Prostate gland (tissue), 2 donors: ENCODE results near the gene MBOAT7. TPM values are rescaled to one million over a fixed set of nuclear protein-coding genes. Genes with fewer than 3 reads are reported as not detected.
A peak's percentile ranks its signal among the peaks of the same experiment; 100 is the strongest.

Source experiments
- DNase-seq: peaks from one replicate; pipeline ENCODE4 v3.0.0-alpha.2; 2019; ENCODE audit warnings: low spot score
- H3K27ac ChIP-seq, 2 donors: fragments of 200-600 bp; sonication (generic); 2 replicates each; pipeline ENCODE4 v1.5.1; 2017 to 2019
- H3K27me3 ChIP-seq: fragments of 200-600 bp; sonication (generic); replicated peaks from 2 replicates; pipeline ENCODE4 v1.5.1; 2019; ENCODE audit not compliant: insufficient read depth
- H3K36me3 ChIP-seq, 2 donors: fragments of 200-600 bp; sonication (generic); 1 replicate in 1 of 2; 2 replicates in 1 of 2; pipeline versions ENCODE4 v1.5.1 to v1.8.1; 2017 to 2019
- H3K4me1 ChIP-seq: fragments of 200-600 bp; sonication (generic); replicated peaks from 2 replicates; pipeline ENCODE4 v1.5.1; 2019
- H3K4me3 ChIP-seq, 2 donors: fragments of 200-600 bp; sonication (generic); 2 replicates each; pipeline ENCODE4 v1.5.1; 2017 to 2019
- H3K9me3 ChIP-seq: fragments of 200-600 bp; sonication (generic); 2 replicates; pipeline ENCODE4 v1.5.1; 2017
- CTCF ChIP-seq, 4 experiments: fragments of 200-600 bp in 2 of 4; fragments of 450-650 bp in 2 of 4; sonication (generic) in 2 of 4; IDR thresholded peaks; 1 replicate in 3 of 4; 2 replicates in 1 of 4; pipeline ENCODE4 v1.5.1; 2016 to 2019; ENCODE audit warnings: antibody characterized with exemption in 4 of 4, mild to moderate bottlenecking in 2 of 4, moderate library complexity in 2 of 4
- POLR2A ChIP-seq: fragments of 450-650 bp; IDR thresholded peaks from one replicate; pipeline ENCODE4 v1.6.1; 2016; ENCODE audit warnings: antibody characterized with exemption, mild to moderate bottlenecking
- POLR2AphosphoS5 ChIP-seq: sonication (generic); formaldehyde crosslinking; IDR thresholded peaks from one replicate; pipeline ENCODE4 v1.6.1; 2017; ENCODE audit warnings: antibody characterized with exemption
- WGBS: methylation state at CpG from one replicate; pipeline ENCODE4 v1.1.5; 2018; 5-methylcytosine and 5-hydroxymethylcytosine counted together
- intact Hi-C: fragments of 100-400 bp; cut with DNase I; formaldehyde crosslinking; loops from one replicate; pipeline ENCODE4 v1.14.2; 2022
- total RNA-seq, 2 donors: library from RNA; depleted of rRNA; stranded (reverse); fragments of >200 nt; gene quantifications; one replicate each; pipeline ENCODE4 v1.1.0, GENCODE V29; 2016

Gene MBOAT7
- total RNA-seq, 2 donors from 2014 or later, result 91.7 to 430 TPM

GRCh38 chr19:54169149-54169740 is 20.1 kb downstream of the MBOAT7 start:
- intact Hi-C loops, result loop anchor here (5.0 kb wide), 1 partner anchor 63 kb away; no protein-coding TSS in a partner anchor
- no peaks in the 10 kb centered on the region for H3K36me3 ChIP-seq
- no peaks in the 10 kb centered on the region for H3K4me1 ChIP-seq
- no peaks in the 10 kb centered on the region for H3K9me3 ChIP-seq
- no peaks in the 10 kb centered on the region for H3K27me3 ChIP-seq
- TF ChIP-seq CTCF (IDR thresholded peaks at IDR 0.05), result no peak
- TF ChIP-seq POLR2A, result no peak
- no peak for TF ChIP-seq POLR2AphosphoS5
- 90% methylated on average over 21 of the region's 21 CpGs for WGBS
- H3K27ac ChIP-seq, result no peak overlapping the region
- no peak overlapping the region for H3K4me3 ChIP-seq
- DNase-seq, result no peak

GRCh38 chr19:54168174-54168917 is 21.0 kb downstream of the MBOAT7 start:
- Histone ChIP-seq H3K9me3 (no peaks in the 10 kb centered on the region), H3K27ac (no peak overlapping the region), H3K27me3 (no peaks in the 10 kb centered on the region), H3K4me3 (no peak overlapping the region), H3K36me3 (no peaks in the 10 kb centered on the region), H3K4me1 (no peaks in the 10 kb centered on the region)
- no peak for TF ChIP-seq POLR2A
- peak; percentile 81 to 87 (median 86) for TF ChIP-seq CTCF (IDR thresholded peaks at IDR 0.05)
- TF ChIP-seq POLR2AphosphoS5, result peak; percentile 50
- DNase-seq, result peak; percentile 85
- intact Hi-C loops, result loop anchor here (5.0 kb wide), 1 partner anchor 64 kb away; no protein-coding TSS in a partner anchor
- 29% methylated on average over 25 of the region's 25 CpGs for WGBS

- no peaks in the 10 kb centered on the region for H3K36me3 ChIP-seq
- H3K4me3 ChIP-seq, result no peak overlapping the region
- H3K27ac ChIP-seq, result no peak overlapping the region
- 93% methylated on average over 25 of the region's 25 CpGs for whole genome bisulfite sequencing
- H3K9me3 ChIP-seq, result no peaks in the 10 kb centered on the region
- H3K4me1 ChIP-seq, result peaks cover 20% of the 10 kb centered on the region
- no peaks in the 10 kb centered on the region for H3K27me3 ChIP-seq
- DNase-seq, result no peak
- intact Hi-C loops, result loop anchor here (5.0 kb wide), 1 partner anchor 67 kb away; no protein-coding TSS in a partner anchor
- TF ChIP-seq POLR2A, result no peak
- TF ChIP-seq POLR2AphosphoS5, result no peak
- TF ChIP-seq CTCF (IDR thresholded peaks at IDR 0.05), result no peak
These were observed 24.2 kb downstream of the MBOAT7 start for GRCh38 chr19:54165222-54165621.

- Histone ChIP-seq H3K27me3 (no peaks in the 10 kb centered on the region), H3K4me1 (peaks cover 22% of the 10 kb centered on the region), H3K9me3 (no peaks in the 10 kb centered on the region), H3K36me3 (no peaks in the 10 kb centered on the region), H3K27ac (no peak overlapping the region), H3K4me3 (no peak overlapping the region)
- TF ChIP-seq POLR2AphosphoS5 (peak; percentile 30), POLR2A (no peak), CTCF (IDR thresholded peaks at IDR 0.05) (no peak)
- 14% methylated on average over 33 of the region's 37 CpGs for WGBS
- intact Hi-C loops, result loop anchor here (5.0 kb wide), 1 partner anchor 68 kb away; no protein-coding TSS in a partner anchor
- peak; percentile 68 for DNase-seq
These were observed 24.9 kb downstream of the MBOAT7 start for GRCh38 chr19:54164369-54165068.
